ENCODE results near the gene TTYH2.

- TF ChIP-seq CTCF (IDR thresholded peaks at IDR 0.05) (no peak), POLR2A (IDR thresholded peaks at IDR 0.05) (no peak), POLR2AphosphoS5 (IDR thresholded peaks at IDR 0.05) (no peak)
Observed at GRCh38 chr17:74197801-74198200, 15.6 kb upstream of the TTYH2 start.
